ENCODE measurements around the gene CLTCL1. TPM values are rescaled to one million over a fixed set of nuclear protein-coding genes. Genes with fewer than 3 reads are reported as not detected.

CLTCL1 gene
- total and polyA plus RNA-seq, 9 of the 15 experiments (the other 6 are each of a cell fraction or from before 2014, with no cell fraction given): 1.1 to 11.7 (median 5.0) TPM

- TF ChIP-seq POLR3A (IDR thresholded peaks at IDR 0.05; ENCODE audit: borderline replicate concordance, extremely low read depth, insufficient read depth, insufficient read length) (no peak), TFAP4 (CRISPR knock-in tag; IDR thresholded peaks at IDR 0.05; ENCODE audit: borderline replicate concordance) (no peak), GABPA (tag; conservative IDR thresholded peaks at IDR 0.05; ENCODE audit: low read depth) (no peak), HNRNPK (IDR thresholded peaks at IDR 0.05; ENCODE audit: low read depth, low read length, poor library complexity, severe bottlenecking) (no peak), RNF2 (IDR thresholded peaks at IDR 0.05) (no peak), THRAP3 (IDR thresholded peaks at IDR 0.05; ENCODE audit: borderline replicate concordance) (no peak), SFPQ (IDR thresholded peaks at IDR 0.05; ENCODE audit: low read depth, low read length) (no peak), ZNF79 (CRISPR knock-in tag; IDR thresholded peaks at IDR 0.05; ENCODE audit: low read depth) (no peak), L3MBTL2 (IDR thresholded peaks at IDR 0.05) (no peak), SMC3 (conservative IDR thresholded peaks at IDR 0.05; ENCODE audit: insufficient read depth, low read depth, low read length) (peak; percentile 95), MGA (IDR thresholded peaks at IDR 0.05) (no peak), HNRNPH1 (optimal IDR thresholded peaks at IDR 0.05; ENCODE audit: low read depth, low read length) (no peak), CHCHD3 (CRISPR knock-in tag; IDR thresholded peaks at IDR 0.05) (no peak)
Observed at GRCh38 chr22:19179497-19180048, 111.9 kb downstream of the CLTCL1 start (continued).
